Stimulated activated CD4-positive, alpha-beta T cell treated with anti-CD3 and anti-CD28 coated beads, Interleukin-15, amount 100 ng/mL, for 24 hours (primary cell): ENCODE results near the gene RAPGEF2.

Source experiments
- DNase-seq: peaks from one replicate; pipeline ENCODE4 v3.0.0-alpha.2; 2020

The RAPGEF2 gene

DNA sequence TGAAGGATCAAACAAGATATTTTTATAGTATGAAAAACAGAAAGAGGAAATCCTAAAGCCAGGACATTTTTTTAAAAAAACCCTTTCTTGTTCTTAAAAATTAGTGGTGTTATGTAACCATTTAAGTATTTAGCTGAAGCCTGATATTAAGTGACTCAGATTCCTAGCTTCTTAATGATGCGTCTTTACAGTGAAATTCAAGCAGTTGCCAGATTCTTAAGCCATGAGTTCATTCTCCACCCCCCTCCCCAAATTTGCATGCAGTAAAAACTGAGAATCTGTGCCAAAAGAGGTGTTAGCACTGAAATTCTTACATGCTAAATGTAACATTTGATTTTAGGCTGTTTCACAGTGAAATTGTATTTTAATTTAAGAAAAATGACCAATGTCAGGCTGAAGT is 180.8 kb downstream of the RAPGEF2 start:
- DNase-seq = no peak

DNA sequence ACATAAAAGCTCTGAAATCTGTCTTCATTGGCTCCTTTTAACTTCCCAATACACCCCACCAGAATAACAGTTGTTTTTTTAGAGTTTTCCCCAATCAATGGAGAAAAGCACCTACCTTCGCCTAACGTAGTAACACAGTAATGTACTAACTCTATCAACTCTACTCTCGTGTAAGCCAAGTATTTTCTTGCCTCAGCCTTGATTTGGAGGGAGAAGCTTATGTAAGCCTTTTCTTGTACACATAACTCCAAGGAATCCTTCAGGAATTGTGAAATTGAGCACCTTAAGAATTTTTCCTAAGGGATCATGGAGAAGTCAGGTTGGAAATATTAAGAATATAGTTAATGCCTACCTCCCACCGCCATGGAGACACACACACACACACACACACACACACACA is 181.2 kb downstream of the RAPGEF2 start:
- no peak for DNase-seq

DNA sequence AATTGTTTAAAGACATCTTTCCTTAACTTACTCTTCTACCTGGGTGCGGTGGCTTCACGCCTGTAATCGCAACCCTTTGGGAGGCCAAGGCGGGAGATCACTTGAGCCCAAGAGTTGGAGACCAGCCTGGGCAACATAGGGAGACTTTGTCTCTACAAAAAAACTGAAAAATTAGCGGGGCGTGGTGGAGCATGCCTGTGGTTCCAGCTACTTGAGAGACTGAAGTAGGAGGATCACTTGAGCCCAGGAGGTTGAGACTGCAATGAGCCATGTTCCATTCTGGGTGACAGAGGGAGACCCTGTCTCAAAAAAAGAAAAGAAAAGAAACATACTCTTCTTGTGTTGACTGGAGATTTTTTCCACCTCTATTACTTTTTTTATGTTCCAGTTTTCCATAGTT is 181.9 kb downstream of the RAPGEF2 start:
- no peak for DNase-seq

DNA sequence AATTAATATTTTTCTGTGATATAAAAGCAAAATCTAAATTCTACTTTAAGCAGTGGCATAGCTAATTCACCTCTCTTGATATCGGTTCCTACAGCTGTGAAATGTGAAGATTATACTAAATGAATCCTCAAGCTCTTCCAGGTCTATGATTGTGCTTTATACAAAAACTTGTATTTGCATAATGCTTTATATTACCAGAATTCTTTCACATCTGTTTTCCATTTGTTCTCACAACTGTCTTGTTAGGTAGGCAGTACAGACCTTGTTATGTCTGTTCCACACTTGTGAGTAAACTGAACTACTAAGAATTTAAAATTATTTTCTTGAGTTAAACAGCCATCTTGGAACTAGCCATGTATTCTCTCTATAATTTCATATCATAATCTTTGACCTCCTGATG is 184.9 kb downstream of the RAPGEF2 start:
- DNase-seq = no peak

DNA sequence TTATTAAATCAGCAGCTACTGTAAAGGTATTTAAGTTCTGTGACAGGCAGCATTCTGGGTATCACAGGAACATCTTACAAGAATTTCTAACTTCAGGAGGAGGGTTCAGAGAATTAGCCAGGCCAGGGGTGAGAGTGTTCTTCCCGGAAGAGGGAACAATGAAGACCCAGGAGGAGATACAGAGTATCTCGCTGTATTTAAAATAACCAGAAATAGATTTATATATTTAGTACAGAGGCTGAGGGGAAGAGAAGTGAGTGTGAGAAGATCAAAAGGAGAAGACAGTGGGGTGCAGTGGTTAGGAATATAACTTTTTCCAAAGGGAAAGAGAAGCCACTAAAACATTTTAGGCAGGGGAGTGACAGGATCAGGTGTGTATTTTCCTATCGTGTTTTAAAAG is 186.8 kb downstream of the RAPGEF2 start:
- no peak for DNase-seq

DNA sequence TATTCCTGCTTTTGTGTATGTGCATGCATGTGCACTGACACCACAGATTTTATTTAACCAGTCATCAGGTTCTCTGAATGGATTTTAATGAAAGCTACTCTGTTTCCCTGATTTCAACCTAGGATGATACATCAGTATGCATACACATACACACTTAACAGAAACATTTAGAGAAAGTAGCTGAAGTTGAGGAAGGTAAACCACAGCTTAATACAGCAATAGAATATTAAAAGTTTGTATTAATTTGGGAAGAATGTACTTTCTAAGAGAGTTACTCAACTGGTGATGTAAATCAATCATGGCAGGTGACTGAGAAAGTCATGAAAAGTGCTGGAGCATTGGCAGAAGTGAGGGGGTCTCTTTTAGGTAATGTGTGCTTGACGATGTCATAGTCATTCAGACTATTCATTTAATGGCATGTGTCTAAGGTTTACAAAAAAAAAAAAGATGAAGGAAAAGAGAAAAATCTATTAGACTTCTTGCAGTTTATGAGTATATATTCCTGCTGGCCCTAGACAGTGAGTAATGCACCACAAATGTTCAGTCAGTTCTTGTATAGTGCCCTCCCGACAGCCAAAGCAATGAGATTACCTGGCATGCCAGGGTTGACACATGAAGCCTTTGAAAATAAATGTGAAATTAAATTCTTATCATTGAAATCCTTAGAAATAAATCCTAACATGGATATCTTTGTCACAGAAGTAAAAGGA is 187.6 kb downstream of the RAPGEF2 start:
- no peak for DNase-seq

DNA sequence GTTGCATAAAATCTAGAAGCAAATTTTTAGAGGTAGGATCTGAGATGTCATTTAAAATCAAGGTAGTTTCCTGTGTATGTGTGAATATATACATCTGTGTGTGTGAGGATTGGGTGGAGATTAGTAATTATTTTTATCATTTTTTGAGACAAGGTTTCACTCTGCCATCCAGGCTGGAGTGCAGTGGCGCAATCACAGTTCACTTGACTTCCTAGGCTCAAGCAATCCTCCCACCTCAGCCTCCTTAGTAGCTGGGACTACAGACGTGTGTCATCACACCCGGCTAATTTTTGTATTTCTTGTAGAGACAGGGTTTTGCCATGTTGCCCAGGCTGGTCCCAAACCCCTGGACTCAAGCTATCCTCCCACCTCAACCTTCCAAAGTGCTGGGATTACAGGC is 188.3 kb downstream of the RAPGEF2 start:
- no peak for DNase-seq

DNA sequence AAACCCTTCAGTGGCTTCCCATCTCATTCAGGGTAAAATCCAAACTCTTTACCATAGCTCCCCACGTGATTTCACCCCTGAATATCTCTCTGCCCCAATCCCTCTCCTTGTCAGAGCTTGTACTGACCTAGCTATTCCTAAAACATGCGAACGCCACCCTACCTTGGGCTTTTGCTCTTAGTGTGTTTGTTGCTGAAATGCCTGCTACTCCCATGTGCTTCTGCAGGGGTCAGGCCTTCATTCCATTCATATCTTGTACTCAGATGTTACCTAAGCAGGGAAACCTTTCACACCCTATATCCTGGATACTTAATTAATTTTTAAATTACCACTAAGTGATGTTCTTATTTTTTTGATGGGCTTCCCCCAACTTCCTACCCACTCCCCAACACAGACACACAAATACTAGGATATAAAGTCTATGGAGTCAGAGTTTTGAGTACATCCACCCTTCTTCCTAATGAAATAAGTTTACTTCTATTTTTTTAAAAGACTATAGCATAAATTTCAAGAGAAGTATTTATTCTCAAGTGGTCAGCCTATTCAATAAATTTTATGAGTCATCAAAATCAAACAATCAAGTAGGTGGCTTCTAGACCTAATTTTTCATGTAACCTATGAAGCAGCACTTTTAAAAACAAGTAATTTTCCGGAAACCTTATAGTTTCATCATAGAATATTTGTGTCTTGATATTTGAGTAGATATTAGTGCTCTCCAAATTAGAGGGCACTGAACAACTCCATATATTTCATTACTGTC is 189.4 kb downstream of the RAPGEF2 start:
- DNase-seq = no peak

DNA sequence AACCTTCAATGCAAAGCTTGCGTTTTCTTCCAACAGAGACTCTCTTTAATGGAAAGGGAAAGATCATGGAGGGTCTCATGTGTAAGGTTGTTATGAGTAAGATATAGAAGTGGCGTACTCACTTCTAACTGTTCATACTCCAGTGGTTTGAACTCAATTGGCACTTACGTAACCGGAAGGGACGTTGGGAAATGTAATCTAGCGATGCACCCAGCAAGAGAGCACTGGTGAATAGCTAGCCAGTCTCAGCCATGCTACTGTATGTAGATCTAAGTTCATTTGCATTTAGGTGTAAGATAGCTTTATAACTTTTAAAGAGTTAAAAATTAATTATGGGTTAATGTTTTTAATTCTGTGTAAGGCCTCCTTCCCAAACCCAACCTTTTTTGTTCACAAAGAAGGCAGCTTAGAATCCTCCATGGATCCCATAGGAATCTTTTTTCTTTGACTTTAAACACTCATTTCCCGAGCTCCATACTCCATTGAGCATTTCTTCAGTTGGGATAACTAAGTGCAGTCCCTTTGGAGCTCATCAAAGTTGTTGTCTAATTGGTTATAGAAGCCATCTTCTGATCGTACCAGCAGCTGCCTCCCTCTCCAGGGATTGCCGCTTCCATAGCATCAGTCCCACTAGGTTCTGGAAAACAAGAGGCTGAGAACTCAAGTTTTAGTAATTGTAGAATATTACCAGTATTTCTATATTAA is 191.1 kb downstream of the RAPGEF2 start:
- DNase-seq = no peak

DNA sequence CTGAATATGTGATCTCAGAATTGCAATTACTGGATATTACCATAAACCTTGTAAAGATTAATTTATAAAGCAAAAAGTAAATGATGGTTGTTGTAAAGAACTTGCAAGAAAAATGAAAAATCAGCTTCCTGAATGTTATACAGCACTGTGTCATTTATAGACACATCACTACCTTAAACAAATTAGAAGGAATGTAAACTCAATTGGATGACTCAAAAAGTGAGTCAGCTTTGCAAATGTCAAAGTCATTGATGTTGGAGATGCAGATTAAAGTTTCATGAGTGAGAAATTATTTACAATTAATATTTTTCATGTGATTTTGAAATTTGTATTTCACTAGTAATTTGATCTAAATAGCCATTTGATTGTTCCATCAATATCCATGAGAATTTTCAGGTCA is 193.2 kb downstream of the RAPGEF2 start:
- DNase-seq = no peak

DNA sequence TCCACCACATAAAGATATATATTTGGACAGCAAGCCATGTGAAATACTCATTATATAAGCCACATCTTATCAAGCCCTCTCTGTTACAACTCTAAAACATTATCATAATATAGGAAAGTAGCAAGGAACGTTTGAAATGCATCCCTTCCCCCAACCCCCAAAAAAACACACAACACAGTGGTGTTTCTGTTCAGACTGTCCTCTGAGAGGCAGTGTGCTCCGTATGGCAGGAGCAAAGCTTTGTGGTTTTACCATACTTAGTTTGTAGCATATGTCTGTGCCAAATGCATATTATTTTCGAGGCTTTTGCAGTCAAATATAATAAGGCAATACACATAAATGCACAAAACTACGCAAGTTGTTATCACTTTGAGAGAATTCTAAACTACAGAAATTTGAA is 194.2 kb downstream of the RAPGEF2 start:
- DNase-seq = no peak

DNA sequence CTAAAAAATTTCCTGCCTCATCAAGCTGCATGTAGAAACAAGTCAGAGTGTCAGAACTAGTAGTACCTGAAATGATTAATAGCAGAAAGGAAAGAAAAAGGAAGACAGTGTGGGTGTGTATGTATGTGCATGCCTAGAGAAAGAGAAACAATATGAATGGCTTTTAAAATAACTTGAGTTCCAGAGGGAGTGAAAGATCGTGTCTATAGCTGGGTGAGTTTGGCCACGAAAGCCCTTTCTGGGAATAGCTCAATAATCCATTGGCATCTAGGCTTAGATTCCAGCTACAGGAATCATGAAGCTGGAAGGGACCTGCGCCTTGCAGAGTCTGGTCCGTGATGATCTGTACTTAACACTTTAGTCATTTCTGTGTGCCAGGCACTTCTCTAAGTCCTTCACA is 195.6 kb downstream of the RAPGEF2 start:
- DNase-seq = no peak

DNA sequence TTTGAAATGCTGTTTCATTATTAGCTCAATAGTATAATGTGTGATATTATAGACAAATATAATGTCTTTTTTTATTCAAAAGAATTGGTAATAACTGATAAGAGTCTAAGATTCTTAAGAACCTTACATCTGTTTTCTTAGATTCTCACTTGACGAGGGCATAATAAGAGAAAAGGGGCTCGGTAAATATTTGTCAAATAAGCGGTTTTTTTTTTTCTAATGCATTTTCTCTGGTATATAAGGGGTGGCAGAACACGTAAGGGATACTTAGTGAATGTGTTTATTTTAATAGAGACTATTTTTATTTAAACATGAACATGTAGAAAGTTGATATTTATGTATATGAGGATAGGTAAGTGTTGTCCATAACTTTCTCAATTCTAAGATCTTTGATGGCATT is 200.6 kb downstream of the RAPGEF2 start:
- DNase-seq = no peak

DNA sequence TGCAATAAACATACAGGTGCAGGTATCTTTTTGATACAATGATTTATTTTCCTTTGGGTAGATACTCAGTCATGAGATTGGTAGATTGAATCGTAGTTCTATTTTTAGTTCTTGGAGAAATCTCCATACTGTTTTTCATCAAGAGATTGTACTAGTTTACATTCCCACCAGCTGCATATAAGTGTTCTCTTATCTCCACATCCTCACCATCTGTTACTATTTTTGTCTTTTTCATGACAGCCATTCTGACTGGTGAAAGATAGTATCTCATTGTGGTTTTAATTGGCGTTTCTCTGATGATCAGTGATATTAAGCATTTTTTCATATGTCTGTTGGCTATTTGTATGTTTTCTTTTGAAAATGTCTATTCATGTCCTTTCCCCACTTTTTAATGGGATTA is 202.2 kb downstream of the RAPGEF2 start:
- no peak for DNase-seq

DNA sequence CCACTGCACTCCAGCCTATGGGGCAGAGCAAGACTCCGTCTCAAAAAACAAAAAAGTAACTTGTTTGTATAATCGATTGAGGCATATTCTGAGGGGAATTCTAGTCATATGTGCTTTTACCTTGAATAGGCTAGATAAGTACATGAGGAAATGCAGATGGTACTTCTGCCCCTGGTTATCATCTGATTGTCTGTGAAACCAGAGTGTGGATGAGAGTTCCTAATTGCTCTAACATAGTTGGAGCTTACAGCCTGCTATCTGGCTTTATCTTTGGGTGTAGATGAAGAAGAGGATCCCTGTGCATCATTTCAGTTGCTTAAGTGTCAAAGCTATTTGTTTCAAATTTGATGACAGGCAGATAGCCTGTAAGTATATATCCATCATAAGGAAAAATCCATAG is 205.1 kb downstream of the RAPGEF2 start:
- DNase-seq = no peak

DNA sequence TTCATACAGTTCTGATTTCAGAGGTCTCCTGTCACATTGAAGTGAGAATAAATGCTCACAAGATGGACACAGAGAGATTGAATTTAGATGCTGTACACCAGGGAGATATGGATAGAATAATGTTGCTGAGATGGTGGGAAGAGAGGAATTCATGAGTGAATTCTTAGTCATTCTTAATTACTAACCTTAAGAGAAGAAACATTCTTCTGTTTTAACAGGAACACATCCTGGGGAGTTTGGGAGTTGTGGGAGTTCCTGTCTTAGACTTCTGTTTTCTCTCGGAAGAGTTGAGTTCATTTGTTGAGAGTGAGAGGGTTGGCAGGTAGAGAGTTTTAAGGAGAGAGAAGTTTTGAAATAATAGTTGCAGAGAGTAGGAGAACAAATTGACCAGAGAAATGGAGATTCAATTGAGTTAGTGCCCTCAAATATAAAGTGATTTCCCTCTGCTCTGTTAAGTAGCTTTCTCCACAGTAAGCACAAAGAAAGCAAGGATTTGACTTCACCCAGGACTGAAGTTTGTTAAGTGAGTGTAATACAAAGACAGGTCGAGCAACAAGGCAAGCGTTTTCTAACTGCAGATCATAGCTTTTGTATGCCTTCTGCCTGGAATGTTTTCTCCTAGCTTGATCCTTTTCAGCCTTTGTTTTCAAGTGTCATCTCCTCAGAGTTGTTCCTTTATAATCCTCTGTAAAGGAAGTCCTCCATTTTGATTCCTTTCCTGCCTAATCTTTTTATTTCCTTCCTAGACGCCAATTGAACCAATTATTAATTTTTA is 205.9 kb downstream of the RAPGEF2 start:
- DNase-seq = no peak

DNA sequence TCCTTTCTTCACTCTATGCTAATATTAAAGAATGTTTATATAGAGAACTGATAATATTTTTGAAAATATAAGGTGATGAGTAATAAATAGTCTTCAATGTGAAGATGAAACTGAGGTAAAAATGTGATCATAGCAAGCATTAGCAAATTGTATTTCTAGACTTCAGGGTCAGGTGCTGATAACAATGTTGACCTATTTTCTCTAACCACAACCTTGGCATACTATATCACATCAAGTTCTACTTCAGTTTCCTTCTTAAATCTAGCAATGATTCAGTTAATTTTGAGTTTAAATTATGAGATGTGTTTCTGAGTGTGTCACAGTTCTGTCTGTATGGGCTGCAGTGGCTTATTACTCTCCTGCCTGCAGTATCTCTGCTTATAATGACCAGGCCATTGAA is 209.4 kb downstream of the RAPGEF2 start:
- no peak for DNase-seq

DNA sequence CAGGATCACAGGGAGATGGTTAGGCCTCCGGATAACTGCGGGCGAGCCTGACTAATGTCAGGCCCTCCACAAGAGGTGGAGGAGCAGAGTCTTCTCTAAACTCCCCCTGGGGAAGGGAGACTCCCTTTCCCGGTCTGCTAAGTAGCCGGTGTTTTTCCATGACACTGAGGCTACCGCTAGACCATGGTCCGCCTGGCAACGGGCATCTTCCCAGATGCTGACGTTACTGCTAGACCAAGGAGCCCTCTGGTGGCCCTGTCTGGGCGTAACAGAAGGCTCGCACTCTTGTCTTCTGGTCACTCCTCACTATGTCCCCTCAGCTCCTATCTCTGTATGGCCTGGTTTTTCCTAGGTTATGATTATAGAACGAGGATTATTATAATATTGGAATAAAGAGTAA is 213.0 kb downstream of the RAPGEF2 start:
- peak; percentile 7 for DNase-seq

DNA sequence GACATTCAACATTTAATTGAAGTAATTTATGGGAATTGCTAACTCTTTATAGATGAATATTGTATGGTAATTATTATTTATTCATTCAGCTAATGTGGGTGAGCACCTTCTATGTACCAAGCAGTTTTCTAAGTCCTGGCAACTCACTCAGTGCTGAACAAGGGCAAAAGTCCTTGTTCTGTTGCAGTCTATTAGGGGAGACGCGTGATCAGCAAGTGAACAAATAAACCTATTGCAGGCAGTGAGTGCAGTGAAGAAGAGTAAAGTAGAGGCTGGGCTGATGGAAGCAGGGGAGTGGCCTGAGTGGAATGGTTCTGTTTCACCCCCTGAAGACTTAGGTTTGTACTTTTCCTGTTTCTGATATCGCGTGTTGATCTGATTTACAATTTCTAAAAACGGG is 214.3 kb downstream of the RAPGEF2 start:
- DNase-seq = no peak

DNA sequence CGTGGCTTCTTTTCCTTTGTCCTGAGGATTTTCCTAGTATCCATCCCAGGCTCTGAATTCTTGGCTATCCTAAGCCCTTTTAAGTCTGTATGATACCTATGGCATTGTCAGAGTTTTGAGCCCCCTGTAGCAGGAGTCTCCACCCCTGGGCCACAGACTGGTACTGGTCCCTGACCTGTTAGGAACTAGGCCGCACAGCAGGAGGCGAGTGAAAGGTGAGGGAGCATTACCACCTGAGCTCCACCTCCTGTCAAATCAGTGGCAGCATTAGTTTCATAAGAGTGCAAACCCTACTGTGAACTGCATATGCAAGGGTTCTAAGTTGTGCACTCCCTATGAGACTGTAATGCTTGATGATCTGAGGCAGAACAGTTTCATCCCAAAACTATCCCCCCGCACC is 216.1 kb downstream of the RAPGEF2 start:
- DNase-seq = no peak

DNA sequence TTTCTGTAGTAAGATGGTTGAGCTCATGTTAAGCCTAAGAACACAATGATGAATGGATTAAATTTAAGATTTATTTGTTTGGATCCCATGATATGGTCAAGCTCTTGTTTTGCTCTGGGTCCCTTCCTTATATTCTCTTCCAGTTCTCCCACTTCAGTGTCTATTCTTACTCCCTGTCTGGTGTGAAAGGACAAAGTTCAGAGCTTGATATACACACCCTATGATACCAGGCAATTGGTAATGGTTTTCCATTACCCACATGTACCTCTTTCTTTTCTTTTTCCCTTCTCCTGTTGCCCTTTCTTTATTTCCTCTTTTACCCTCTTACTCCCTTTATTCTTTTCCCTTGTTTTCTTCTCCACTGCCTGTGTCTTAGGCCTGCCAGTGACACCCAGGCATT is 223.6 kb downstream of the RAPGEF2 start:
- no peak for DNase-seq

DNA sequence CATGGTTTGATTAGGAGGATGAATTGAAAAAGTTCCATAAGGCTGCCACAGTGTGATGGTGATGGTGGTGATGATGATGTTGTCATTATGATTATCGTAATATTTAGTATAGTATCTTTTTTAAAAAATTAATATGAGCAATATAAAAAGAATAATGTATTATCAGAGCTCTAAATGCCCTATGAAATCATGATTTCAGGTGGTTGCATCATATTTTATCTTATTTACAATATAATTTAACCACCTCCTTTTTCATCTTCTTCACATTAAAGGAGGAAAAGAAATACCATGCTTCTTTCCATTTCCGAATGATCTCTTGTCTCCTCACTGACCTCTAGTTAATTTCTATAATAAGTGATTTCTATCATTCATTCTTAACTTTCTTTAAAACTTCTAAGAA is 225.9 kb downstream of the RAPGEF2 start:
- no peak for DNase-seq

DNA sequence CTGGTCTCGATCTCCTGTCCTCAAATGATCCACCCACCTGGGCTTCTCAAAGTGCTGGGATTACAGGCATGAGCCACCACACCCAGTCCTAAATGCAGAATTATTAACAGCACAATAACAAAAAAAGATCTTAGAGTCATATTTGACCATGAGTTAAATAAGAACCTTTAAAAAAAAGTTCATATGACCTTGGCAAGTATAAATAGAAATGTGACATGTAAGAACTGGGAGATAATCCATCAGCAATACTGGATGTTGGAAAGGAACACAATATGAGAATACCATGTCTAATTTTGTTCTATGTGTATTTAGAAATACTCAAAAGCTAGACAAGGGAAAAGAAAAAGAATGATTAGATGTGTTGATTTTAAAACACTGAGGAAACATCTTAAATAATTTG is 231.6 kb downstream of the RAPGEF2 start:
- DNase-seq = no peak
